ENCODE measurements around the gene TSHZ2. TPM values are rescaled to one million over a fixed set of nuclear protein-coding genes. Genes with fewer than 3 reads are reported as not detected.

TSHZ2 gene
- total RNA-seq, 1 experiment from 2014 or later, result 0.07 TPM

DNA sequence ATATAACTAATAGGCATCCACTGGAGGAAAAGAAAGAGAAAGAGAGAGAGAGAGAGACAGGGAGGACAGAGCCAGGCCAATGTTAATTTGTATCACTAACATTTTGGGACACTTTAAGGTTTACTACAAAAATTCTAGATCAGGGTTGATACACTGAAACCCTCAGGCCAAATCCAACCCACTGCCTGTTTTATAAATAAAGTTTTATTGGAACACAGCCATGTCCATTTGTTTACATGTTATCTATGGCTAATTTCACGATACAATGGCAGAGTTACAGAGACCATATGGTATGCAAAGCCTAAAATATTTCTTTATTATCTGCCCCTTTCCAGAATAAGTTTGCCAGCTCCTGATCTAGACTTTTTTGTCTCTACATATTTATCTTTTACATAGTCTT lies 357.6 kb downstream of the TSHZ2 start:
- POLR2A ChIA-PET, result no interaction called here
- intact Hi-C loops (cut with micrococcal nuclease), result no loop called here
- no peak overlapping the region for H3K4me3 ChIP-seq (replicated peaks in 1 of 2; ENCODE audit: low read depth in 1 of 2, low read length in 2 of 2)
- RAD21 ChIA-PET (ENCODE audit: low non-redundant PET in 1 of 2, low total read pairs in 2 of 2, uncharacterized antibody in 2 of 2, unreplicated experiment in 2 of 2), result no interaction called here
- no peaks in the 10 kb centered on the region for H3K9me3 ChIP-seq (ENCODE audit: control insufficient read depth in 1 of 2, insufficient read depth in 1 of 2, low read depth in 1 of 2, low read length in 2 of 2)
- H4K20me1 ChIP-seq (ENCODE audit: insufficient read depth), result no peaks in the 10 kb centered on the region
- no peaks in the 10 kb centered on the region for H3K9me2 ChIP-seq (ENCODE audit: insufficient read depth)
- H3K4me2 ChIP-seq (ENCODE audit: low read length), result no peak overlapping the region
- BruUV-seq (replicated peaks), result no TSS peak
- no peaks in the 10 kb centered on the region for H3K27me3 ChIP-seq (ENCODE audit: insufficient read depth, low read length)
- H3K4me1 ChIP-seq (ENCODE audit: control insufficient read depth in 1 of 2, insufficient read depth in 2 of 2, low read length in 2 of 2), result peaks cover 10 to 12% of the 10 kb centered on the region in 2 experiments; a peak in 3 of 4 replicates
- H3K9ac ChIP-seq (ENCODE audit: low read length), result no peak overlapping the region
- TF ChIP-seq ATF3 (IDR thresholded peaks at IDR 0.05) (no peak), TCF7L2 (IDR thresholded peaks at IDR 0.05; ENCODE audit: borderline replicate concordance, extremely low read depth, insufficient read depth, insufficient read length) (no peak), YY1 (IDR thresholded peaks at IDR 0.05; ENCODE audit: extremely low read depth, insufficient replicate concordance, low read depth, low read length) (no peak), FOSL1 (IDR thresholded peaks at IDR 0.05; ENCODE audit: low read depth) (no peak), POLR2AphosphoS5 (IDR thresholded peaks at IDR 0.05; ENCODE audit: low read depth, low read length) (no peak), JUND (IDR thresholded peaks at IDR 0.05) (no peak), EGR1 (IDR thresholded peaks at IDR 0.05; ENCODE audit: low read depth) (no peak), SP1 (IDR thresholded peaks at IDR 0.05; ENCODE audit: low read depth) (no peak), RAD21 (IDR thresholded peaks at IDR 0.05; ENCODE audit: low read depth) (no peak), EZH2phosphoT487 (IDR thresholded peaks at IDR 0.05; ENCODE audit: borderline replicate concordance) (no peak), SIN3A (IDR thresholded peaks at IDR 0.05; ENCODE audit: low read depth) (no peak), ZFX (IDR thresholded peaks at IDR 0.05) (no peak), SRF (IDR thresholded peaks at IDR 0.05; ENCODE audit: low read depth) (no peak), CBX3 (IDR thresholded peaks at IDR 0.05; ENCODE audit: low read depth) (no peak), ZBTB33 (IDR thresholded peaks at IDR 0.05; ENCODE audit: extremely low read depth, insufficient replicate concordance, low read length) (no peak), POLR2A (IDR thresholded peaks at IDR 0.05; ENCODE audit: borderline replicate concordance, extremely low read depth, insufficient read depth, insufficient read length) (no peak)
- TF ChIP-seq, protein P1, sequence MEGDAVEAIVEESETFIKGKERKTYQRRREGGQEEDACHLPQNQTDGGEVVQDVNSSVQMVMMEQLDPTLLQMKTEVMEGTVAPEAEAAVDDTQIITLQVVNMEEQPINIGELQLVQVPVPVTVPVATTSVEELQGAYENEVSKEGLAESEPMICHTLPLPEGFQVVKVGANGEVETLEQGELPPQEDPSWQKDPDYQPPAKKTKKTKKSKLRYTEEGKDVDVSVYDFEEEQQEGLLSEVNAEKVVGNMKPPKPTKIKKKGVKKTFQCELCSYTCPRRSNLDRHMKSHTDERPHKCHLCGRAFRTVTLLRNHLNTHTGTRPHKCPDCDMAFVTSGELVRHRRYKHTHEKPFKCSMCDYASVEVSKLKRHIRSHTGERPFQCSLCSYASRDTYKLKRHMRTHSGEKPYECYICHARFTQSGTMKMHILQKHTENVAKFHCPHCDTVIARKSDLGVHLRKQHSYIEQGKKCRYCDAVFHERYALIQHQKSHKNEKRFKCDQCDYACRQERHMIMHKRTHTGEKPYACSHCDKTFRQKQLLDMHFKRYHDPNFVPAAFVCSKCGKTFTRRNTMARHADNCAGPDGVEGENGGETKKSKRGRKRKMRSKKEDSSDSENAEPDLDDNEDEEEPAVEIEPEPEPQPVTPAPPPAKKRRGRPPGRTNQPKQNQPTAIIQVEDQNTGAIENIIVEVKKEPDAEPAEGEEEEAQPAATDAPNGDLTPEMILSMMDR (IDR thresholded peaks at IDR 0.05 in 2 of 3, conservative IDR thresholded peaks at IDR 0.05 in 1 of 3; ENCODE audit: borderline replicate concordance in 1 of 3, insufficient read depth in 1 of 3, low read depth in 2 of 3, low read length in 2 of 3), result no peak
- TF ChIP-seq, protein P2, sequence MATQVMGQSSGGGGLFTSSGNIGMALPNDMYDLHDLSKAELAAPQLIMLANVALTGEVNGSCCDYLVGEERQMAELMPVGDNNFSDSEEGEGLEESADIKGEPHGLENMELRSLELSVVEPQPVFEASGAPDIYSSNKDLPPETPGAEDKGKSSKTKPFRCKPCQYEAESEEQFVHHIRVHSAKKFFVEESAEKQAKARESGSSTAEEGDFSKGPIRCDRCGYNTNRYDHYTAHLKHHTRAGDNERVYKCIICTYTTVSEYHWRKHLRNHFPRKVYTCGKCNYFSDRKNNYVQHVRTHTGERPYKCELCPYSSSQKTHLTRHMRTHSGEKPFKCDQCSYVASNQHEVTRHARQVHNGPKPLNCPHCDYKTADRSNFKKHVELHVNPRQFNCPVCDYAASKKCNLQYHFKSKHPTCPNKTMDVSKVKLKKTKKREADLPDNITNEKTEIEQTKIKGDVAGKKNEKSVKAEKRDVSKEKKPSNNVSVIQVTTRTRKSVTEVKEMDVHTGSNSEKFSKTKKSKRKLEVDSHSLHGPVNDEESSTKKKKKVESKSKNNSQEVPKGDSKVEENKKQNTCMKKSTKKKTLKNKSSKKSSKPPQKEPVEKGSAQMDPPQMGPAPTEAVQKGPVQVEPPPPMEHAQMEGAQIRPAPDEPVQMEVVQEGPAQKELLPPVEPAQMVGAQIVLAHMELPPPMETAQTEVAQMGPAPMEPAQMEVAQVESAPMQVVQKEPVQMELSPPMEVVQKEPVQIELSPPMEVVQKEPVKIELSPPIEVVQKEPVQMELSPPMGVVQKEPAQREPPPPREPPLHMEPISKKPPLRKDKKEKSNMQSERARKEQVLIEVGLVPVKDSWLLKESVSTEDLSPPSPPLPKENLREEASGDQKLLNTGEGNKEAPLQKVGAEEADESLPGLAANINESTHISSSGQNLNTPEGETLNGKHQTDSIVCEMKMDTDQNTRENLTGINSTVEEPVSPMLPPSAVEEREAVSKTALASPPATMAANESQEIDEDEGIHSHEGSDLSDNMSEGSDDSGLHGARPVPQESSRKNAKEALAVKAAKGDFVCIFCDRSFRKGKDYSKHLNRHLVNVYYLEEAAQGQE (IDR thresholded peaks at IDR 0.05; ENCODE audit: low read depth), result no peak
- DNase-seq (ENCODE audit: low read depth, low spot score) (no peak), ATAC-seq (no peak)
- CTCF ChIA-PET, result no interaction called here
- no peak overlapping the region for H3K27ac ChIP-seq (ENCODE audit: low read depth, low read length)
- H2AFZ ChIP-seq (ENCODE audit: low read depth, low read length, poor library complexity, severe bottlenecking), result no peak overlapping the region
- H3K79me2 ChIP-seq (ENCODE audit: insufficient read depth, low read length), result no peaks in the 10 kb centered on the region
- no peaks in the 10 kb centered on the region for H3K36me3 ChIP-seq (ENCODE audit: control insufficient read depth in 1 of 2, insufficient read depth in 2 of 2, low read length in 2 of 2)

All from HCT116 (cell line).